GM12891 (cell line): ENCODE results near the gene IFT52.

Experiments used
- PAX5 ChIP-seq: IDR thresholded peaks from 2 replicates; pipeline ENCODE4 v1.6.1; 2011; ENCODE audit warnings: low read length, moderate library complexity, mild to moderate bottlenecking; ENCODE audit not compliant: insufficient read depth, severe bottlenecking
- POLR2A ChIP-seq: IDR thresholded peaks from 2 replicates; pipeline ENCODE4 v1.6.1; 2011; ENCODE audit warnings: low read depth, low read length, control low read depth
- POLR2AphosphoS5 ChIP-seq: IDR thresholded peaks from 2 replicates; pipeline ENCODE4 v1.6.1; 2011; ENCODE audit warnings: low read depth, low read length, control low read depth
- POU2F2 ChIP-seq: IDR thresholded peaks from 2 replicates; pipeline ENCODE4 v1.6.1; 2011; ENCODE audit warnings: low read depth, mild to moderate bottlenecking, control low read depth, low read length, moderate library complexity
- SPI1 ChIP-seq: IDR thresholded peaks from 2 replicates; pipeline ENCODE4 v1.6.1; 2011; ENCODE audit warnings: low read depth, low read length, control low read depth
- TAF1 ChIP-seq: IDR thresholded peaks from 2 replicates; pipeline ENCODE4 v1.6.1; 2011; ENCODE audit warnings: low read depth, low read length, control low read depth

- TF ChIP-seq POLR2A (no peak), TAF1 (no peak), POLR2AphosphoS5 (no peak), PAX5 (no peak), POU2F2 (no peak), SPI1 (no peak)
Measured at GRCh38 chr20:43571771-43572170, 19.0 kb upstream of the IFT52 start.
